ENCODE measurements around the gene PELI2.

PELI2 gene

GRCh38 chr14:56172571-56172971 is 54.4 kb downstream of the PELI2 start:
- no peak overlapping the region for H3K4me3 ChIP-seq (ENCODE audit: low read depth, low read length, poor library complexity, severe bottlenecking)
- no peaks in the 10 kb centered on the region for H3K9me2 ChIP-seq (ENCODE audit: low read depth, low read length)
- no peak overlapping the region; the same call in 1 of the 2 replicates for H3K4me2 ChIP-seq (ENCODE audit: low read length)
- no peaks in the 10 kb centered on the region for H3K9me3 ChIP-seq (ENCODE audit: low read length)
- H4K20me1 ChIP-seq (ENCODE audit: insufficient read depth, low read length), result no peaks in the 10 kb centered on the region
- peak overlapping the region; percentile 95 for H3K27ac ChIP-seq (ENCODE audit: low read depth, low read length, poor library complexity, severe bottlenecking)
- no peak overlapping the region for H2AFZ ChIP-seq (ENCODE audit: low read length)
- H3K27me3 ChIP-seq (ENCODE audit: insufficient read depth, low read length), result no peaks in the 10 kb centered on the region
- no peaks in the 10 kb centered on the region for H3K79me2 ChIP-seq (ENCODE audit: insufficient read depth, low read length)
- H3F3A ChIP-seq (ENCODE audit: insufficient read depth, low read length), result no peaks in the 10 kb centered on the region
- peaks cover 90% of the 10 kb centered on the region for H3K4me1 ChIP-seq (ENCODE audit: insufficient read depth, low read length, severe bottlenecking)
- H3K9ac ChIP-seq (ENCODE audit: low read length), result peak overlapping the region; percentile 42; the same call in 1 of the 2 replicates
- no peak for TF ChIP-seq EZH2 (IDR thresholded peaks at IDR 0.05; ENCODE audit: borderline replicate concordance, low read length)
- TF ChIP-seq CTCF (IDR thresholded peaks at IDR 0.05; ENCODE audit: low read length), result no peak
- no peaks in the 10 kb centered on the region for H3K36me3 ChIP-seq (ENCODE audit: insufficient read depth, low read length)

DNA sequence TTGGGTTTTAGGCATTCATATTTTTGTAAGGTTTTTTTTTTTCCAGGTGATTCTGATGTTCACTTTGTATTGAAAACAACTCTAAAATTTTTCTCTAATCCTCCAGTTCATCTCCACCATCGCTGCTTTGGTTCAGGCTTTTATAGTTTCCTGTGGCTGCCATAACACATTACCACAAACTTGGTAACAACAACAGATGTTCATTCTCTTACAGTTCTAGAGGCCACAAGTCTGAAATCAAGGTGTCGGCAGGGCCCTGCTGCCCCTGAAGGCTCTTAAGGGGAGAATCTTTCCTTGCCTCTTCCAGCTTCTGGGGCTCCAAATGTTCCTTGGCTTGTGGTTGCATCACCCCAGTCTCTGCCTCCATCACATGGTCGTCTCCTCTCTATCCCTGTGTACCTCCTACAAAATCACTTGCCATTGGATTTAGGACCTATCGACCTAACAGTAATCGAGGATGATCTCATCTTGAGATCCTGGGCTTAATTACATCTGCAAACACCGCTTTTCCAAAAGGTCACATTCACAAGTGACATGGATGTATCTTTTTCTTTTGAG is 55.2 kb downstream of the PELI2 start:
- H3K79me2 ChIP-seq (ENCODE audit: insufficient read depth, low read length), result no peaks in the 10 kb centered on the region
- no peaks in the 10 kb centered on the region for H3K9me2 ChIP-seq (ENCODE audit: low read depth, low read length)
- H3F3A ChIP-seq (ENCODE audit: insufficient read depth, low read length), result no peaks in the 10 kb centered on the region
- peaks cover 94% of the 10 kb centered on the region for H3K4me1 ChIP-seq (ENCODE audit: insufficient read depth, low read length, severe bottlenecking)
- H4K20me1 ChIP-seq (ENCODE audit: insufficient read depth, low read length), result no peaks in the 10 kb centered on the region
- no peak overlapping the region for H3K4me3 ChIP-seq (ENCODE audit: low read depth, low read length, poor library complexity, severe bottlenecking)
- TF ChIP-seq EZH2 (IDR thresholded peaks at IDR 0.05; ENCODE audit: borderline replicate concordance, low read length) (no peak), CTCF (IDR thresholded peaks at IDR 0.05; ENCODE audit: low read length) (no peak)
- peak overlapping the region; percentile 30; the same call in 1 of the 2 replicates for H3K4me2 ChIP-seq (ENCODE audit: low read length)
- peak overlapping the region; percentile 42 for H3K9ac ChIP-seq (ENCODE audit: low read length)
- H3K27ac ChIP-seq (ENCODE audit: low read depth, low read length, poor library complexity, severe bottlenecking), result peak overlapping the region; percentile 95
- no peaks in the 10 kb centered on the region for H3K9me3 ChIP-seq (ENCODE audit: low read length)
- H2AFZ ChIP-seq (ENCODE audit: low read length), result no peak overlapping the region
- no peaks in the 10 kb centered on the region for H3K36me3 ChIP-seq (ENCODE audit: insufficient read depth, low read length)
- no peaks in the 10 kb centered on the region for H3K27me3 ChIP-seq (ENCODE audit: insufficient read depth, low read length)

- H3K4me2 ChIP-seq (ENCODE audit: low read length), result no peak overlapping the region
- no peak overlapping the region for H3K4me3 ChIP-seq (ENCODE audit: low read depth, low read length, poor library complexity, severe bottlenecking)
- peak overlapping the region; percentile 95 for H3K27ac ChIP-seq (ENCODE audit: low read depth, low read length, poor library complexity, severe bottlenecking)
- TF ChIP-seq CTCF (IDR thresholded peaks at IDR 0.05; ENCODE audit: low read length) (no peak), EZH2 (IDR thresholded peaks at IDR 0.05; ENCODE audit: borderline replicate concordance, low read length) (no peak)
- H3K9ac ChIP-seq (ENCODE audit: low read length), result no peak overlapping the region
- no peaks in the 10 kb centered on the region for H3K9me2 ChIP-seq (ENCODE audit: low read depth, low read length)
- no peak overlapping the region for H2AFZ ChIP-seq (ENCODE audit: low read length)
- H3K79me2 ChIP-seq (ENCODE audit: insufficient read depth, low read length), result no peaks in the 10 kb centered on the region
- no peaks in the 10 kb centered on the region for H3F3A ChIP-seq (ENCODE audit: insufficient read depth, low read length)
- H3K36me3 ChIP-seq (ENCODE audit: insufficient read depth, low read length), result no peaks in the 10 kb centered on the region
- H3K27me3 ChIP-seq (ENCODE audit: insufficient read depth, low read length), result no peaks in the 10 kb centered on the region
- no peaks in the 10 kb centered on the region for H4K20me1 ChIP-seq (ENCODE audit: insufficient read depth, low read length)
- no peaks in the 10 kb centered on the region for H3K9me3 ChIP-seq (ENCODE audit: low read length)
- peaks cover 98% of the 10 kb centered on the region for H3K4me1 ChIP-seq (ENCODE audit: insufficient read depth, low read length, severe bottlenecking)
These were observed 57.6 kb downstream of the PELI2 start for GRCh38 chr14:56175773-56176172.

Measured in OCI-LY1 (cell line).